Skeletal muscle tissue (tissue), 4 donors: ENCODE results near the gene FLT4. TPM values are rescaled to one million over a fixed set of nuclear protein-coding genes. Genes with fewer than 3 reads are reported as not detected.

Experiments used
- H3K27ac ChIP-seq: one replicate; pipeline ENCODE4 v1.7.0; 2013; ENCODE audit warnings: mild to moderate bottlenecking, low read depth, low read length, inconsistent platforms
- H3K27me3 ChIP-seq, 3 donors: one replicate each; pipeline ENCODE4 v1.7.0; 2013; ENCODE audit warnings: low read length in 3 of 3; ENCODE audit not compliant: control insufficient read depth in 3 of 3, insufficient read depth in 3 of 3
- H3K36me3 ChIP-seq, 3 donors: one replicate each; pipeline ENCODE4 v1.7.0; 2013; ENCODE audit warnings: low read length in 3 of 3; ENCODE audit not compliant: control insufficient read depth in 3 of 3, insufficient read depth in 3 of 3
- H3K4me1 ChIP-seq, 3 donors: one replicate each; pipeline ENCODE4 v1.7.0; 2013; ENCODE audit warnings: low read length in 3 of 3, mild to moderate bottlenecking in 3 of 3; ENCODE audit not compliant: control insufficient read depth in 3 of 3, insufficient read depth in 3 of 3
- H3K4me3 ChIP-seq, 3 donors: one replicate each; pipeline ENCODE4 v1.7.0; 2013; ENCODE audit warnings: low read length in 3 of 3
- H3K9ac ChIP-seq, 3 donors: one replicate each; pipeline ENCODE4 v1.7.0; 2013; ENCODE audit warnings: low read length in 3 of 3, mild to moderate bottlenecking in 3 of 3, moderate library complexity in 2 of 3, low read depth in 1 of 3
- H3K9me3 ChIP-seq, 3 donors: one replicate each; pipeline ENCODE4 v1.7.0; 2013; ENCODE audit warnings: low read length in 3 of 3; ENCODE audit not compliant: control insufficient read depth in 3 of 3
- total RNA-seq: library from RNA; depleted of rRNA; stranded (reverse); fragments of >200 nt; gene quantifications from one replicate; pipeline ENCODE4 v1.2.3, GENCODE V29; 2014
- donor health status: Osteomylitis.

Gene FLT4
- total RNA-seq: 8.4 TPM

GRCh38 chr5:180649297-180650039 lies at the start of gene FLT4:
Gene FLT4 (minus strand): TSS chr5:180649600. CDS start chr5:180649545, 55 bp downstream.
- H3K9me3 ChIP-seq: no peaks in the 10 kb centered on the region
- peak within 1 kb of the TSS in 1 of 3 donors; percentile 25 for H3K9ac ChIP-seq
- H3K27me3 ChIP-seq: peaks cover 46 to 65% (median 54%) of the 10 kb centered on the region in 3 donors
- H3K4me3 ChIP-seq: peak within 1 kb of the TSS in 2 of 3 donors; percentile 14 to 52
- H3K36me3 ChIP-seq: no peaks in the 10 kb centered on the region
- H3K4me1 ChIP-seq: peaks cover 0 to 19% (median 13%) of the 10 kb centered on the region in 3 donors
- H3K27ac ChIP-seq: no peak within 1 kb of the TSS

- H3K27ac ChIP-seq: no peak overlapping the region
- H3K4me1 ChIP-seq: no peaks in the 10 kb centered on the region
- peaks cover 0 to 2% (median 0%) of the 10 kb centered on the region in 3 donors for H3K27me3 ChIP-seq
- no peaks in the 10 kb centered on the region for H3K36me3 ChIP-seq
- no peak overlapping the region for H3K9ac ChIP-seq
- peaks cover 2 to 7% (median 2%) of the 10 kb centered on the region in 3 donors for H3K9me3 ChIP-seq
- H3K4me3 ChIP-seq: no peak overlapping the region
Observed at GRCh38 chr5:180699042-180699441, 49.6 kb upstream of the FLT4 start.

- no peak overlapping the region for H3K27ac ChIP-seq
- H3K9me3 ChIP-seq: peaks cover 2 to 7% (median 2%) of the 10 kb centered on the region in 3 donors
- H3K36me3 ChIP-seq: no peaks in the 10 kb centered on the region
- H3K4me1 ChIP-seq: no peaks in the 10 kb centered on the region
- H3K27me3 ChIP-seq: peaks cover 7 to 8% (median 7%) of the 10 kb centered on the region in 3 donors
- H3K4me3 ChIP-seq: no peak overlapping the region
- no peak overlapping the region for H3K9ac ChIP-seq
Observed at GRCh38 chr5:180696116-180696515, 46.7 kb upstream of the FLT4 start.

GRCh38 chr5:180692429-180692828 lies 43.0 kb upstream of the FLT4 start:
- no peak overlapping the region for H3K9ac ChIP-seq
- H3K4me1 ChIP-seq: no peaks in the 10 kb centered on the region
- H3K27ac ChIP-seq: no peak overlapping the region
- no peaks in the 10 kb centered on the region for H3K36me3 ChIP-seq
- peaks cover 2 to 7% (median 2%) of the 10 kb centered on the region in 3 donors for H3K9me3 ChIP-seq
- H3K4me3 ChIP-seq: no peak overlapping the region
- H3K27me3 ChIP-seq: peaks cover 8 to 19% (median 12%) of the 10 kb centered on the region in 3 donors

GRCh38 chr5:180691046-180691445 lies 41.6 kb upstream of the FLT4 start:
- Histone ChIP-seq H3K9me3 (peaks cover 0 to 3% (median 2%) of the 10 kb centered on the region in 3 donors), H3K9ac (no peak overlapping the region), H3K27ac (no peak overlapping the region), H3K36me3 (no peaks in the 10 kb centered on the region), H3K4me1 (no peaks in the 10 kb centered on the region), H3K27me3 (peaks cover 8 to 30% (median 12%) of the 10 kb centered on the region in 3 donors), H3K4me3 (no peak overlapping the region)

GRCh38 chr5:180690562-180690961 lies 41.2 kb upstream of the FLT4 start:
- Histone ChIP-seq H3K36me3 (no peaks in the 10 kb centered on the region), H3K9me3 (peaks cover 0 to 3% (median 0%) of the 10 kb centered on the region in 3 donors), H3K27ac (no peak overlapping the region), H3K4me3 (no peak overlapping the region), H3K27me3 (peaks cover 8 to 32% (median 12%) of the 10 kb centered on the region in 3 donors), H3K9ac (no peak overlapping the region), H3K4me1 (no peaks in the 10 kb centered on the region)

- peaks cover 10 to 35% (median 14%) of the 10 kb centered on the region in 3 donors for H3K27me3 ChIP-seq
- H3K27ac ChIP-seq: no peak overlapping the region
- H3K36me3 ChIP-seq: no peaks in the 10 kb centered on the region
- H3K4me3 ChIP-seq: no peak overlapping the region
- H3K9me3 ChIP-seq: no peaks in the 10 kb centered on the region
- no peak overlapping the region for H3K9ac ChIP-seq
- no peaks in the 10 kb centered on the region for H3K4me1 ChIP-seq
Observed at GRCh38 chr5:180689775-180690174, 40.4 kb upstream of the FLT4 start.

GRCh38 chr5:180689071-180689694 lies 39.8 kb upstream of the FLT4 start:
- H3K27ac ChIP-seq: no peak overlapping the region
- H3K36me3 ChIP-seq: no peaks in the 10 kb centered on the region
- H3K4me1 ChIP-seq: no peaks in the 10 kb centered on the region
- no peak overlapping the region for H3K4me3 ChIP-seq
- H3K9me3 ChIP-seq: no peaks in the 10 kb centered on the region
- no peak overlapping the region for H3K9ac ChIP-seq
- H3K27me3 ChIP-seq: peaks cover 16 to 41% (median 16%) of the 10 kb centered on the region in 3 donors

- H3K9ac ChIP-seq: no peak overlapping the region
- H3K27me3 ChIP-seq: peaks cover 16 to 44% (median 20%) of the 10 kb centered on the region in 3 donors
- no peak overlapping the region for H3K27ac ChIP-seq
- H3K9me3 ChIP-seq: no peaks in the 10 kb centered on the region
- H3K4me1 ChIP-seq: no peaks in the 10 kb centered on the region
- H3K36me3 ChIP-seq: no peaks in the 10 kb centered on the region
- H3K4me3 ChIP-seq: no peak overlapping the region
Observed at GRCh38 chr5:180688330-180689070, 39.1 kb upstream of the FLT4 start.
